ENCODE measurements around the gene LRRC7. TPM values are rescaled to one million over a fixed set of nuclear protein-coding genes. Genes with fewer than 3 reads are reported as not detected.
"Not testable (repeated sequence)": the region's sequence is repeated elsewhere in the genome, so short reads cannot be mapped to it uniquely, and the experiment has no call there.

LRRC7 gene
- total RNA-seq, 1 donor from 2014 or later = 0.08 TPM

GRCh38 chr1:69898403-69898947 is 330.8 kb downstream of the LRRC7 start:
- ATAC-seq = no peak

GRCh38 chr1:69911301-69911801 is 343.6 kb downstream of the LRRC7 start:
- no peak for ATAC-seq

- no peak for ATAC-seq
Measured at GRCh38 chr1:69913977-69914376, 346.3 kb downstream of the LRRC7 start.

- ATAC-seq = no peak
Measured at GRCh38 chr1:69914976-69915765, 347.4 kb downstream of the LRRC7 start.

GRCh38 chr1:69919129-69919921 is 351.6 kb downstream of the LRRC7 start:
- ATAC-seq = no peak

GRCh38 chr1:69919922-69920273 is 352.2 kb downstream of the LRRC7 start:
- ATAC-seq = no peak

- no peak for ATAC-seq
Measured at GRCh38 chr1:69920426-69920825, 352.7 kb downstream of the LRRC7 start.

GRCh38 chr1:69921486-69921885 is 353.8 kb downstream of the LRRC7 start:
- ATAC-seq = no peak

- ATAC-seq = not testable (repeated sequence)
Measured at GRCh38 chr1:69928234-69928633, 360.5 kb downstream of the LRRC7 start.

- ATAC-seq = no peak
Measured at GRCh38 chr1:69929308-69930057, 361.8 kb downstream of the LRRC7 start.

GRCh38 chr1:69930396-69930795 is 362.7 kb downstream of the LRRC7 start:
- ATAC-seq = no peak

- ATAC-seq = no peak
Measured at GRCh38 chr1:69932760-69933159, 365.0 kb downstream of the LRRC7 start.

GRCh38 chr1:69940231-69940630 is 372.5 kb downstream of the LRRC7 start:
- ATAC-seq = no peak

GRCh38 chr1:69940816-69941215 is 373.1 kb downstream of the LRRC7 start:
- no peak for ATAC-seq

GRCh38 chr1:69943030-69943429 is 375.3 kb downstream of the LRRC7 start:
- ATAC-seq = no peak

GRCh38 chr1:69946935-69947334 is 379.2 kb downstream of the LRRC7 start:
- no peak for ATAC-seq

- ATAC-seq = no peak
Measured at GRCh38 chr1:69947837-69948236, 380.1 kb downstream of the LRRC7 start.

- ATAC-seq = no peak
Measured at GRCh38 chr1:69952676-69953075, 385.0 kb downstream of the LRRC7 start.

GRCh38 chr1:69962452-69962851 is 394.7 kb downstream of the LRRC7 start:
- ATAC-seq = not testable (repeated sequence)

- ATAC-seq = no peak
Measured at GRCh38 chr1:69967245-69967766, 399.6 kb downstream of the LRRC7 start.

GRCh38 chr1:69976896-69977295 is 409.2 kb downstream of the LRRC7 start:
- no peak for ATAC-seq

- no peak for ATAC-seq
Measured at GRCh38 chr1:69982992-69983391, 415.3 kb downstream of the LRRC7 start.
